CD14-positive monocyte (primary cell): ENCODE measurements around the gene DMAC2L. TPM values are rescaled to one million over a fixed set of nuclear protein-coding genes. Genes with fewer than 3 reads are reported as not detected.
A peak's percentile ranks its signal among the peaks of the same experiment; 100 is the strongest.

Experiments used
- DNase-seq, 3 donors: peaks; one replicate each; pipeline ENCODE4 v3.0.0-alpha.2; 2011 to 2022
- H2AFZ ChIP-seq: 2 replicates; pipeline ENCODE4 v1.6.0; 2012; ENCODE audit warnings: mild to moderate bottlenecking, low read depth, low read length, inconsistent platforms; ENCODE audit not compliant: insufficient read depth, poor library complexity, severe bottlenecking
- H3K27ac ChIP-seq, 2 donors: 1 replicate in 1 of 2; 2 replicates in 1 of 2; pipeline ENCODE4 v1.5.1; 2012 to 2013; ENCODE audit warnings: low read length in 2 of 2, control low read depth in 1 of 2, inconsistent platforms in 1 of 2, low read depth in 1 of 2, mild to moderate bottlenecking in 1 of 2
- H3K27me3 ChIP-seq, 2 donors: one replicate each; pipeline versions ENCODE4 v1.6.0 to v1.6.1; 2011 to 2013; ENCODE audit warnings: low read length in 2 of 2; ENCODE audit not compliant: control insufficient read depth in 2 of 2, insufficient read depth in 2 of 2
- H3K36me3 ChIP-seq, 2 donors: replicated peaks in 1 of 2; 1 replicate in 1 of 2; 2 replicates in 1 of 2; pipeline versions ENCODE4 v1.5.1 to v1.6.1; 2012 to 2013; ENCODE audit warnings: low read length in 2 of 2, control low read depth in 1 of 2, inconsistent platforms in 1 of 2, mild to moderate bottlenecking in 1 of 2; ENCODE audit not compliant: insufficient read depth in 2 of 2, control insufficient read depth in 1 of 2
- H3K4me1 ChIP-seq, 2 donors: 1 replicate in 1 of 2; 2 replicates in 1 of 2; pipeline versions ENCODE4 v1.5.1 to v1.6.1; 2012 to 2013; ENCODE audit warnings: low read length in 2 of 2, control low read depth in 1 of 2, inconsistent platforms in 1 of 2, mild to moderate bottlenecking in 1 of 2, moderate library complexity in 1 of 2; ENCODE audit not compliant: insufficient read depth in 2 of 2, control insufficient read depth in 1 of 2
- H3K4me2 ChIP-seq: replicated peaks from 2 replicates; pipeline ENCODE3; 2012; ENCODE audit warnings: low read length, moderate library complexity, mild to moderate bottlenecking; ENCODE audit not compliant: poor library complexity, severe bottlenecking; ENCODE audit errors: extremely low read depth
- H3K4me3 ChIP-seq, 3 experiments: fragments of 200-600 bp in 1 of 3; sonication (generic) in 1 of 3; replicated peaks in 1 of 3; 1 replicate in 2 of 3; 2 replicates in 1 of 3; pipeline ENCODE4 v1.5.1; 2011 to 2013; ENCODE audit warnings: low read length in 3 of 3, mild to moderate bottlenecking in 3 of 3, control low read depth in 2 of 3, low read depth in 2 of 3, inconsistent platforms in 1 of 3, moderate library complexity in 1 of 3
- H3K79me2 ChIP-seq: 2 replicates; pipeline ENCODE4 v1.6.0; 2012; ENCODE audit warnings: mild to moderate bottlenecking, control low read depth, inconsistent platforms, low read length, moderate library complexity; ENCODE audit not compliant: insufficient read depth
- H3K9ac ChIP-seq: 2 replicates; pipeline ENCODE4 v1.6.0; 2017; ENCODE audit warnings: low read length, mild to moderate bottlenecking; ENCODE audit not compliant: insufficient read depth, poor library complexity, severe bottlenecking
- H3K9me3 ChIP-seq, 2 donors: replicated peaks in 1 of 2; 1 replicate in 1 of 2; 2 replicates in 1 of 2; pipeline versions ENCODE4 v1.5.1 to v1.6.1; 2012 to 2013; ENCODE audit warnings: low read length in 2 of 2, control low read depth in 1 of 2; ENCODE audit not compliant: control insufficient read depth in 1 of 2, insufficient read depth in 1 of 2
- H4K20me1 ChIP-seq: 2 replicates; pipeline ENCODE4 v1.6.0; 2012; ENCODE audit warnings: mild to moderate bottlenecking, low read length, control low read depth, moderate library complexity; ENCODE audit not compliant: insufficient read depth
- H3K27ac Mint-ChIP-seq, 7 donors: one replicate each; pipeline ENCODE4 v1.8.0; 2020; ENCODE audit warnings: mild to moderate bottlenecking in 7 of 7, mixed read lengths in 7 of 7, moderate library complexity in 6 of 7, inconsistent platforms in 2 of 7
- H3K27me3 Mint-ChIP-seq, 3 donors: one replicate each; pipeline ENCODE4 v1.8.0; 2021 to 2022; ENCODE audit warnings: low read depth in 3 of 3, mild to moderate bottlenecking in 3 of 3, mixed read lengths in 3 of 3, moderate library complexity in 3 of 3, inconsistent platforms in 1 of 3
- H3K36me3 Mint-ChIP-seq, 2 donors: one replicate each; pipeline ENCODE4 v1.8.0; 2020; ENCODE audit warnings: mixed read lengths in 2 of 2, inconsistent platforms in 1 of 2, mild to moderate bottlenecking in 1 of 2
- H3K4me1 Mint-ChIP-seq: one replicate; pipeline ENCODE4 v1.8.0; 2020; ENCODE audit warnings: mild to moderate bottlenecking, mixed read lengths
- H3K4me3 Mint-ChIP-seq, 2 donors: one replicate each; pipeline ENCODE4 v1.8.0; 2020; ENCODE audit warnings: mild to moderate bottlenecking in 2 of 2, mixed read lengths in 2 of 2, moderate library complexity in 1 of 2
- H3K9me3 Mint-ChIP-seq, 7 donors: one replicate each; pipeline ENCODE4 v1.8.0; 2020 to 2022; ENCODE audit warnings: mixed read lengths in 7 of 7, mild to moderate bottlenecking in 6 of 7, moderate library complexity in 6 of 7, inconsistent platforms in 2 of 7
- WGBS: methylation state at CpG from one replicate; pipeline ENCODE4 v1.1.5; 2013; ENCODE audit warnings: missing lambda C conversion rate; ENCODE audit not compliant: insufficient coverage; 5-methylcytosine and 5-hydroxymethylcytosine counted together
- intact Hi-C, 2 donors: fragments of 100-400 bp; cut with micrococcal nuclease; formaldehyde crosslinking; loops; one replicate each; pipeline versions ENCODE4 v1.15.0 to v1.15.1; 2023
- polyA plus RNA-seq, 3 donors: library from polyadenylated mRNA; depleted of rRNA in 1 of 3; unstranded in 2 of 3; stranded (reverse) in 1 of 3; fragments of 300-500 nt in 2 of 3; fragments of >200 nt in 1 of 3; fragmentation: Illumina TruSeq in 2 of 3; gene quantifications; 1 replicate in 2 of 3; 2 replicates in 1 of 3; pipeline ENCODE4 v1.2.3, GENCODE V29; 2012 to 2021
- TF ChIP-seq, protein P1 (sequence below): fragments of 200-600 bp; IDR thresholded peaks from one replicate; pipeline ENCODE4 v1.8.0; 2022; ENCODE audit warnings: antibody characterized with exemption, mild to moderate bottlenecking

The DMAC2L gene
- polyA plus RNA-seq, 3 donors = 13.4 to 17.3 (median 16.4) TPM

DNA sequence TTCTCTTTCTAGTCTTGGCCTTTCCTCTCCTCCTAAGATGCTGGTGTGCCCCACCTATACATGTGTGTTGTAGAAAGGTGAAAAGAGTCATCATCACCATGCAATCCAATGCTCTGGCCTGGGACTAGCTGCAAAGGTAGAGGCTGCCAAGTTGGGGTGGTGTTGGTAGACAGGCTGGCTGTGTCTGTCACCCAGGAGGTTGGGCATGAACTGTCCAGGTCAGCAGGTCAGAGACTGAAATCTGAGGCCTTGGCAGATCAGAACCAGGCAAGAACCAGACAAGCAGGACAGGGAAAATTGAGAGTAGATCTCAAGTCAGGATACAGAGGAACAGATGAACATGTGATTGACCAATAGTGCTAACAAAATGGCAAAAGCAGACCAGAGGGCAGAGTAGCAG, 26.3 kb upstream of the DMAC2L start:
- no peak overlapping the region for H3K4me3 ChIP-seq
- no peak overlapping the region for H2AFZ ChIP-seq
- H4K20me1 ChIP-seq = no peaks in the 10 kb centered on the region
- H3K27me3 ChIP-seq = no peaks in the 10 kb centered on the region
- H3K4me2 ChIP-seq = no peak overlapping the region
- H3K9ac ChIP-seq = no peak overlapping the region
- Mint-ChIP-seq H3K4me3 (no peak overlapping the region), H3K9me3 (no peaks in the 10 kb centered on the region), H3K36me3 (peaks cover 3 to 5% of the 10 kb centered on the region in 2 donors), H3K4me1 (no peaks in the 10 kb centered on the region), H3K27me3 (no peaks in the 10 kb centered on the region), H3K27ac (peak overlapping the region in 1 of 7 donors; percentile 55)
- no peaks in the 10 kb centered on the region for H3K9me3 ChIP-seq
- no peaks in the 10 kb centered on the region for H3K4me1 ChIP-seq
- DNase-seq = no peak
- TF ChIP-seq, protein P1, sequence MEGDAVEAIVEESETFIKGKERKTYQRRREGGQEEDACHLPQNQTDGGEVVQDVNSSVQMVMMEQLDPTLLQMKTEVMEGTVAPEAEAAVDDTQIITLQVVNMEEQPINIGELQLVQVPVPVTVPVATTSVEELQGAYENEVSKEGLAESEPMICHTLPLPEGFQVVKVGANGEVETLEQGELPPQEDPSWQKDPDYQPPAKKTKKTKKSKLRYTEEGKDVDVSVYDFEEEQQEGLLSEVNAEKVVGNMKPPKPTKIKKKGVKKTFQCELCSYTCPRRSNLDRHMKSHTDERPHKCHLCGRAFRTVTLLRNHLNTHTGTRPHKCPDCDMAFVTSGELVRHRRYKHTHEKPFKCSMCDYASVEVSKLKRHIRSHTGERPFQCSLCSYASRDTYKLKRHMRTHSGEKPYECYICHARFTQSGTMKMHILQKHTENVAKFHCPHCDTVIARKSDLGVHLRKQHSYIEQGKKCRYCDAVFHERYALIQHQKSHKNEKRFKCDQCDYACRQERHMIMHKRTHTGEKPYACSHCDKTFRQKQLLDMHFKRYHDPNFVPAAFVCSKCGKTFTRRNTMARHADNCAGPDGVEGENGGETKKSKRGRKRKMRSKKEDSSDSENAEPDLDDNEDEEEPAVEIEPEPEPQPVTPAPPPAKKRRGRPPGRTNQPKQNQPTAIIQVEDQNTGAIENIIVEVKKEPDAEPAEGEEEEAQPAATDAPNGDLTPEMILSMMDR = no peak
- H3K79me2 ChIP-seq = no peaks in the 10 kb centered on the region
- no peaks in the 10 kb centered on the region for H3K36me3 ChIP-seq
- H3K27ac ChIP-seq = no peak overlapping the region
- intact Hi-C loops = no loop called here

DNA sequence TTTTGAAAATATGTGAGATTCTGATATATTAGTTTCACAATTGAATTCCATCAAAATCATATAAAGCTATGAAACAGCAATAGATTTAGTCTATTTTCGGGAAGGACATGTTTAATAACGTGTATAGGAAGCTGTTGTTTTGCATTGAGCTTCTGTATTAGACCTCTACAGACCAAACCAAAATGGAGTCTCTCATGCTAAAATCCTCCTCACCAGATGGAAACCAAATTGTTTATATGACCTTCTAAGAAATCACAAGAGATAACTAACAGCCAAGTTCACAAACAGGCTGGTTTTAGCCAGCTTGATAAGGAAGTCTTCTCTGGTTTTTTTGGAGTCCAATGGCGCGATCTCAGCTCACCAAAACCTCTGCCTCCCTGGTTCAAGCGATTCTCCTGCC, 24.0 kb upstream of the DMAC2L start:
- Histone ChIP-seq H3K79me2 (no peaks in the 10 kb centered on the region), H3K4me3 (no peak overlapping the region), H3K36me3 (no peaks in the 10 kb centered on the region), H3K27ac (no peak overlapping the region), H3K9ac (no peak overlapping the region), H3K4me1 (no peaks in the 10 kb centered on the region), H3K4me2 (no peak overlapping the region), H3K9me3 (no peaks in the 10 kb centered on the region), H2AFZ (no peak overlapping the region), H4K20me1 (no peaks in the 10 kb centered on the region), H3K27me3 (no peaks in the 10 kb centered on the region)
- TF ChIP-seq, protein P1 = no peak
- Mint-ChIP-seq H3K4me1 (no peaks in the 10 kb centered on the region), H3K27ac (no peak overlapping the region), H3K9me3 (peaks cover 0 to 2% (median 0%) of the 10 kb centered on the region in 7 donors), H3K27me3 (no peaks in the 10 kb centered on the region), H3K36me3 (peaks cover 8% of the 10 kb centered on the region in 2 donors), H3K4me3 (no peak overlapping the region)
- intact Hi-C loops = no loop called here
- no CpG with 5 or more reads among the region's 5 CpGs for WGBS
- no peak for DNase-seq
